NCI-H1694 treated with DMSO at 0.1 percent for 48 hours (cell line): ENCODE data around the gene MOB1A.

Experiments used
- DNase-seq: peaks from one replicate; lab custom pipeline; 2025; lab: John Stamatoyannopoulos, UW

Gene MOB1A

DNA sequence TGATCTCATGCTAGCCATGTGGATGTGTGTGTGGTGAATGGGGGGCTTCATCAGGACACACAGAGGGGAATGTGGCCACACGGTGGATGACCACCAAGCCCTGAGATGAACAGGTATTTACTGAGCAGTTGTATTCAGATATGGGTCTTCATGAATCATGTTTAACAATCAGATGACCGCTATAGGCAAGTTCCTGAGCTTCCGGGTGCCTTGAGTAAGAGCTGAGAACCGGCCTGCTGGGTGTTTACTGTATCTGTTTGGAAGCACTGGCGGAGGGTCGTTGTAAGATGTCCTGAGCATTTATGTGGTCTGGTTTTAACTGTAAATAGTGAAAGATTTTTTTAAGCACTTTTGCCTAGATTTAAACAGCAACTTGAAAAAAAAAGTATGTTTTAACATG, 74.9 kb downstream of the MOB1A start:
- no peak for DNase-seq
